K562 (cell line): ENCODE data around the gene RAB6B. TPM values are rescaled to one million over a fixed set of nuclear protein-coding genes. Genes with fewer than 3 reads are reported as not detected.

Experiments used
- ATAC-seq: fragments of 200-7000 bp; cut with Tn5 transposase; 3 replicates; pipeline ENCODE4 v1.9.1; 2020; ENCODE audit warnings: moderate library complexity
- BruUV-seq: library from RNA; stranded (reverse); fragments of 400-500 nt; replicated peaks from 2 replicates; lab custom pipeline; 2021; lab: Mats Ljungman, UMichigan
- CTCF ChIA-PET: fragments of 300-600 bp; formaldehyde crosslinking; extraction: SDS; loops from one replicate; lab custom pipeline; 2021; ENCODE audit warnings: low intra/inter-chr PET ratio; lab: Yijun Ruan, JAX
- POLR2A ChIA-PET: fragments of 300-600, 350-650 bp; sonication (Branson Sonifier 250); formaldehyde crosslinking; extraction: SDS; loops from one replicate; lab custom pipeline; 2021; ENCODE audit warnings: antibody characterized with exemption, inconsistent platforms; lab: Yijun Ruan, JAX
- DNase-seq, 4 experiments: peaks; one replicate each; pipeline versions ENCODE4 v3.0.0 to v3.0.0-alpha.2; 2011 to 2018; ENCODE audit warnings: low spot score in 3 of 4, mixed read lengths in 3 of 4; ENCODE audit errors: extremely low read depth in 1 of 4
- FAIRE-seq: peaks from 2 replicates; lab custom pipeline; 2011; peaks lifted over from hg19 to GRCh38; lab: Jason Lieb, UNC
- H2AFZ ChIP-seq: 2 replicates; pipeline ENCODE4 v1.6.0; 2011; ENCODE audit warnings: low read depth, low read length, control low read depth, inconsistent platforms
- H3K27ac ChIP-seq: fragments of 200-600 bp; 3 replicates; pipeline ENCODE4 v1.8.0; 2011; ENCODE audit warnings: low read depth, mild to moderate bottlenecking, control low read depth, inconsistent platforms, low read length, moderate library complexity, mixed read lengths; ENCODE audit errors: extremely low read depth
- H3K27me3 ChIP-seq, 2 experiments: fragments of 300-600 bp in 1 of 2; 2 replicates in 1 of 2; 3 replicates in 1 of 2; pipeline versions ENCODE4 v1.6.0 to v1.8.0; 2011; ENCODE audit warnings: inconsistent platforms in 2 of 2, low read length in 2 of 2, mild to moderate bottlenecking in 1 of 2, mixed read lengths in 1 of 2, moderate library complexity in 1 of 2; ENCODE audit not compliant: control insufficient read depth in 2 of 2, insufficient read depth in 2 of 2
- H3K36me3 ChIP-seq: fragments of 300-600 bp; 3 replicates; pipeline ENCODE4 v1.8.0; 2011; ENCODE audit warnings: mild to moderate bottlenecking, low read length, inconsistent platforms; ENCODE audit not compliant: control insufficient read depth, insufficient read depth
- H3K4me1 ChIP-seq, 2 experiments: fragments of 200-600 bp in 1 of 2; replicated peaks in 1 of 2; 2 replicates in 1 of 2; 3 replicates in 1 of 2; pipeline versions ENCODE4 v1.5.1 to v1.8.0; 2011; ENCODE audit warnings: inconsistent platforms in 2 of 2, low read length in 2 of 2, mild to moderate bottlenecking in 1 of 2, mixed read lengths in 1 of 2, moderate library complexity in 1 of 2; ENCODE audit not compliant: control insufficient read depth in 2 of 2, insufficient read depth in 2 of 2
- H3K4me2 ChIP-seq: 2 replicates; pipeline ENCODE4 v1.6.1; 2011; ENCODE audit warnings: low read length, control low read depth, inconsistent platforms, mixed read lengths; ENCODE audit not compliant: insufficient read depth
- H3K4me3 ChIP-seq: fragments of 200-600 bp; sonication (generic), shearing (Covaris generic); 2 replicates; pipeline ENCODE4 v1.5.1; 2016; ENCODE audit warnings: control low read depth, inconsistent platforms
- H3K79me2 ChIP-seq: fragments of 200-600 bp; 3 replicates; pipeline ENCODE4 v1.8.0; 2011; ENCODE audit warnings: low read length, inconsistent platforms; ENCODE audit not compliant: control insufficient read depth, insufficient read depth
- H3K9ac ChIP-seq, 2 experiments: 2 replicates each; pipeline versions ENCODE4 v1.6.0 to v1.6.1; 2011; ENCODE audit warnings: low read depth in 2 of 2, low read length in 2 of 2, control low read depth in 1 of 2, inconsistent platforms in 1 of 2, mild to moderate bottlenecking in 1 of 2, mixed read lengths in 1 of 2; ENCODE audit not compliant: insufficient read depth in 1 of 2
- H3K9me1 ChIP-seq: one replicate; pipeline ENCODE4 v1.6.0; 2011; ENCODE audit warnings: inconsistent platforms, mild to moderate bottlenecking, low read length, moderate library complexity; ENCODE audit not compliant: control insufficient read depth, insufficient read depth
- H3K9me3 ChIP-seq: replicated peaks from 2 replicates; pipeline ENCODE4 v1.5.1; 2011; ENCODE audit warnings: low read depth, low read length, inconsistent platforms; ENCODE audit not compliant: control insufficient read depth, insufficient read depth
- H4K20me1 ChIP-seq: replicated peaks from 2 replicates; pipeline ENCODE4 v1.6.1; 2011; ENCODE audit warnings: low read length, inconsistent platforms, mixed read lengths; ENCODE audit not compliant: control insufficient read depth, insufficient read depth
- CHD1 ChIP-seq: fragments of 200-600 bp; sonication (generic); IDR thresholded peaks from one replicate; pipeline ENCODE4 v1.6.1; 2012; ENCODE audit warnings: mild to moderate bottlenecking, moderate library complexity, low read length, inconsistent platforms
- HIVEP1 ChIP-seq: fragments of 250-450 bp; sonication (Bioruptor Pico); IDR thresholded peaks from 2 replicates; pipeline ENCODE4 v1.4.0; 2020; ENCODE audit warnings: mild to moderate bottlenecking
- NR2C2 ChIP-seq, 2 experiments: fragments of 200-800 bp in 1 of 2; sonication (Bioruptor generic) in 1 of 2; sonication (generic) in 1 of 2; formaldehyde crosslinking in 1 of 2; IDR thresholded peaks; 2 replicates each; pipeline versions ENCODE4 v1.6.1 to v1.8.0; 2016 to 2022; ENCODE audit warnings: mild to moderate bottlenecking in 1 of 2, missing compliant biosample characterization in 1 of 2, missing genetic modification characterization in 1 of 2, missing genetic modification reagents in 1 of 2
- NR4A1 ChIP-seq, 2 experiments: fragments of 250-450 bp in 1 of 2; fragments of 450-650 bp in 1 of 2; sonication (Bioruptor Pico) in 1 of 2; IDR thresholded peaks; 2 replicates each; pipeline versions ENCODE4 v1.4.0 to v1.6.1; 2016 to 2020; ENCODE audit warnings: mild to moderate bottlenecking in 2 of 2, missing compliant biosample characterization in 1 of 2, missing genetic modification characterization in 1 of 2, moderate library complexity in 1 of 2
- PHB ChIP-seq: fragments of 250-450 bp; sonication (Bioruptor Pico); IDR thresholded peaks from 2 replicates; pipeline ENCODE4 v1.5.0; 2021
- RBFOX2 ChIP-seq: fragments of 200-400 bp; formaldehyde crosslinking; IDR thresholded peaks from 2 replicates; pipeline ENCODE4 v1.6.1; 2017; ENCODE audit warnings: low read depth, mild to moderate bottlenecking, low read length, moderate library complexity
- TEAD1 ChIP-seq, 2 experiments: fragments of 450-650 bp in 1 of 2; sonication (generic) in 1 of 2; formaldehyde crosslinking; IDR thresholded peaks; 2 replicates each; pipeline versions ENCODE4 v1.4.0 to v1.8.0; 2020 to 2022; ENCODE audit warnings: mild to moderate bottlenecking in 2 of 2, missing genetic modification reagents in 1 of 2
- ZNF316 ChIP-seq: fragments of 450-650 bp; IDR thresholded peaks from 2 replicates; pipeline ENCODE4 v1.6.1; 2016
- WGBS: fragments of 100-300 bp; shearing (Covaris generic); methylation state at CpG from one replicate; pipeline ENCODE4 v1.1.6; 2016; ENCODE audit warnings: low coverage, mixed read lengths; ENCODE audit not compliant: insufficient coverage; ENCODE audit errors: missing lambda C conversion rate; 5-methylcytosine and 5-hydroxymethylcytosine counted together
- in situ Hi-C: fragments of 300-500 bp; cut with MboI; formaldehyde crosslinking; loops from 4 replicates; pipeline ENCODE4 v1.15.0; 2018; ENCODE audit warnings: inconsistent platforms, mixed read lengths
- intact Hi-C: fragments of 100-400 bp; cut with micrococcal nuclease; formaldehyde crosslinking; loops from 2 replicates; pipeline ENCODE4 v1.14.2; 2022
- polyA plus RNA-seq, 8 experiments: library from polyadenylated mRNA; depleted of rRNA in 4 of 8; stranded (reverse) in 5 of 8; unstranded in 3 of 8; fragments of >200 nt; fragmentation: Nextera tagmentation in 2 of 8; fragmentation: Illumina TruSeq in 1 of 8; extraction: Ambion mirVana in 2 of 8; extraction: Trizol in 1 of 8; gene quantifications; 2 replicates each; pipeline versions ENCODE4 v1.2.1 to v1.2.3, GENCODE V29; 2011 to 2014; ENCODE audit warnings: inconsistent platforms in 1 of 8, missing spikeins in 1 of 8
- total RNA-seq, 7 experiments: library from RNA; depleted of rRNA in 6 of 7; stranded (reverse); fragments of >200 nt in 6 of 7; fragmentation: Illumina TruSeq in 2 of 7; extraction: Trizol in 2 of 7; gene quantifications; 2 replicates each; pipeline versions ENCODE4 v1.2.1 to v1.2.3, GENCODE V29; 2011 to 2021; ENCODE audit warnings: low replicate concordance in 1 of 7

RAB6B gene
- total and polyA plus RNA-seq, 9 of the 15 experiments (the other 6 are each of a cell fraction or from before 2014, with no cell fraction given) = 0.60 to 18.1 (median 1.5) TPM

DNA sequence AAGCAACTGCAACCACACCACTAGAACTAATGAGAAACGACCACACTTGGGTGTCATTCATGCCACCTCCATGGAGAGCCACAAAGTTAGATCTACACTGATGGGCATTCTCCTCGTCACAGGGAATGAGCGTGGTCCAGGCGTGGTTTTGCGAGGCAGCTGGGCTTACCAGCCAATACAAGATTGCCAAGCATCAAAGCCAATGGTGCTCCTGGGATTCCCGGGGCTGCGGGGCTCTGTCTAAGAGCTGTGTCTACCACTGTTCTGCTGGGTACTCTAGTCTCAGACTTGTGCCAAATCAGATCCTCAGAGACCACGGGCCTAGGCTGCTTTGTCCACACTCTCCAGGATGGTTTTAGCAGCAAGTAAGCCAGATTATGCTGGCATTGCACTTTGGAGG lies 43.8 kb downstream of the RAB6B start:
- 52% methylated on average over 4 of the region's 8 CpGs for WGBS
- Histone ChIP-seq H3K9me3 (no peaks in the 10 kb centered on the region), H2AFZ (no peak overlapping the region), H3K79me2 (no peaks in the 10 kb centered on the region; the same call in 2 of the 3 replicates), H3K9ac (no peak overlapping the region), H3K4me3 (no peak overlapping the region), H3K9me1 (no peaks in the 10 kb centered on the region), H3K4me2 (peak overlapping the region; percentile 54; the same call in 1 of the 2 replicates), H3K27ac (peak overlapping the region; percentile 54; the same call in 2 of the 3 replicates), H3K27me3 (no peaks in the 10 kb centered on the region), H4K20me1 (no peaks in the 10 kb centered on the region), H3K36me3 (no peaks in the 10 kb centered on the region), H3K4me1 (peaks cover 14 to 62% of the 10 kb centered on the region in 2 experiments; a peak in 3 of 5 replicates)
- ChIA-PET CTCF (no interaction called here), POLR2A (interaction anchor here (1.4 to 1.7 kb wide), 2 partner anchors 19 to 45 kb away, joined by 3 to 4 read pairs; no protein-coding TSS in a partner anchor)
- no peak; the same call in 2 of the 3 replicates for ATAC-seq
- no peak for FAIRE-seq
- TF ChIP-seq NR2C2 (CRISPR knock-in tag; IDR thresholded peaks at IDR 0.05) (no peak), NR2C2 (tag; IDR thresholded peaks at IDR 0.05) (peak; percentile 20; the same call in 1 of the 2 replicates), PHB (CRISPR knock-in tag) (no peak), TEAD1 (CRISPR knock-in tag; IDR thresholded peaks at IDR 0.05) (0 out of 4 replicates have a peak, but pooled peaks of 1 of the 2 experiments have one; percentile 35), ZNF316 (peak; percentile 44; the same call in 1 of the 2 replicates), NR4A1 (CRISPR knock-in tag; IDR thresholded peaks at IDR 0.05) (no peak), NR4A1 (tag; IDR thresholded peaks at IDR 0.05) (0 out of 2 replicates have a peak, but pooled peaks have one; percentile 18), RBFOX2 (peak; percentile 30; the same call in 1 of the 2 replicates), HIVEP1 (CRISPR knock-in tag) (0 out of 2 replicates have a peak, but pooled peaks have one; percentile 33), CHD1 (no peak)
- DNase-seq = no peak
- intact Hi-C loops (loop anchor here (2.0 kb wide), 1 partner anchor 41 kb away; no protein-coding TSS in a partner anchor), in situ Hi-C loops (no loop called here)
- no TSS peak for BruUV-seq
